Skin epidermis (tissue), 12 donors: Measurements from ENCODE around the gene PKNOX1.
"Not testable (repeated sequence)": the region's sequence is repeated elsewhere in the genome, so short reads cannot be mapped to it uniquely, and the experiment has no call there.

Source experiments
- H3K27ac ChIP-seq, 21 experiments: fragments of 200-600 bp; sonication (generic) in 11 of 21; one replicate each; pipeline ENCODE4 v1.5.0; 2020; ENCODE audit warnings: mild to moderate bottlenecking in 3 of 21, inconsistent platforms in 2 of 21, moderate library complexity in 2 of 21
- H3K4me3 ChIP-seq, 7 experiments: fragments of 200-600 bp; sonication (generic) in 2 of 7; one replicate each; pipeline ENCODE4 v1.5.0; 2020; ENCODE audit warnings: inconsistent platforms in 2 of 7, mild to moderate bottlenecking in 2 of 7, moderate library complexity in 1 of 7

PKNOX1 gene

DNA sequence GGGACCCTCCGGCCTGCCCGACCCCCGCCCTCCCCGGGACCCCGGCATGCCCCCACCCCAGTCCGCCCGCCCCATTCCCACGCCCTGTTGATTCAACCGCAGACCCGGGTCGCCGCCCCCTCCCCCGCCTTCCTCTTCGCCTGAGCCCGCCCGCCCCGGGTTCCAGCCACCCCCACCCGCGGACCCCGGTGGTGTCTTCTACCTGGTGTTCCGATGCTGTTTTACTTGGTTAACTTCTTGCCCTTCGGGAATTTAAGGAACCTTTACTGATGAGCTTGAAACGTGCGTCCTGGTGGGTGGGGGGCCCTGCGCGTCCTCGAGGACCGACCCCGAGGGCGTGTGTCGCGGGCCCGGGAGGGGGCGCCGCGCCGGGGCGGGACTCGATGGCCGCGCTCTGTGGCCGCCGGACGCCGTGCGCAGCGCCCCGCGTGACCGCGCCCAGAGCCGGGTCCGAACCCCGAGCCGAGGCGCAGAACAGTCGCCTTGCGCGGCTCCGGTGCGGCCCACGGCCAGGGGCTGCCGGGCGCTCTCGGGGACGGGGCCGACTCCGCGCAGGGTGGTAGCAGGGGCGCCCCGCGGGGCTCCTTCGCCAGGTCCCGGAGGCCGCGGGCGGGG is 101.8 kb downstream of the PKNOX1 start:
- H3K27ac ChIP-seq, H3K4me3 ChIP-seq: not testable (repeated sequence)

DNA sequence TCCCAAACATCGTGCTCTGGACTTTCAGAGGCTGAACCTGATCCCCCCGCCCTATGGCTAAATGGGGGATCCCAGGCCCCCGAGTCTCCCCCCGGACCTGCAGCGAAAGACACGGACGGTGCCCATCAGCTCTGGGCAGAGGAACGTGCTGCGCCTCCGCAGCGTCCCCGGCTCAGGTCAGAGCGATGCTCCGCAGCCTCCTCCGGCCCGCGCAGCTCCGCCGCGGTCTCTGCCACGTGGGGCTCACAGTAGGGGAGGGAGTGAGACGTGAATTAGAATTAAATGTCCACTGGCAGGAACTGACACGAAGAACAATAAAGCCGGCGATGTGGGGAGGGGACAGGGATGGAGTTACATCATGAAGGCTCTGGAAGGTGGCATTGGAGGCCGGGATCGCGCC is 102.3 kb downstream of the PKNOX1 start:
- H3K4me3 ChIP-seq, H3K27ac ChIP-seq: not testable (repeated sequence)

DNA sequence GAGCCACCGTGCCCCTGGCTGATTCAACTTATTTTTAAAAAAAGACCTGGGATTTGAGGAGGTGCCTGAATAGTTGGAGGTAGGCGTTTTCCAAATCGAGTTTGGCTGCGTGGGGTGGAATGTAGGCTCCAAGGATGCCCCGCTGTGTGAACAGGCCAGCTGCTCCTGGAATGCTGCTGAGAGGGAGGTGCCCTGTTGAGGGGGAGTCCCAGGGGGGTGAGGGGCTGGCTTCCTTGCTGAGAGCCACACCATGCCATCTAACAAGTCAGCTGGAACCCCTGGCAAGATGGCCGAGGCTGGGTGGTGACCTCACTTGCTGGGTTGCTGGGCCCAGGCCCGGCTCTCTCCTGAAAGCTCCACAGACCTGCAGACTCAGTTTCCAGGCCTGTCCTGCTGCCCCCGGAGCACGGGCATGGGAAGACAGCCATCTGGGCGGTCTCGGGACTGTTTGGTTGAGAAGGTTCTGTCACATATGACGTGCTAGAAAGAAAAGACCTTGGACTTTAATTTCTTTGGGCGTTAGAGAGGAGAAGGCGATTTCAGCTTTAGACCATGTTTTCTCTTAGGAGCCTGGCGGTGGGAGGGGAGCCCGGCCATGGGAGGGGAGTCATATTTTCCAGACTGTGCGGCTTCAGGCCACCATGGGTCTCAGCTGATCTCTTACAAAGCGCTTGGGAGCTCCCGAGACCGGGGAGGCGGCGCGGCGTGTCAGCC is 108.4 kb downstream of the PKNOX1 start:
- H3K27ac ChIP-seq, H3K4me3 ChIP-seq: not testable (repeated sequence)
